Measurements from ENCODE around the gene CNOT11.

- TF ChIP-seq CTCF (IDR thresholded peaks at IDR 0.05) (peak in 2 of 4 experiments; percentile 50 to 51), POLR2A (IDR thresholded peaks at IDR 0.05) (peak; percentile 99), POLR2AphosphoS5 (IDR thresholded peaks at IDR 0.05) (peak; percentile 92)
Observed at GRCh38 chr2:101308432-101309210, 55.9 kb downstream of the CNOT11 start, which contains the start of gene RNF149.
